ENCODE data around the gene BCL6B.

The BCL6B gene

GRCh38 chr17:7026471-7027115, 3.7 kb downstream of the BCL6B start:
- Histone ChIP-seq H2AFZ (ENCODE audit: low read depth, low read length) (no peak overlapping the region), H3K9ac (ENCODE audit: low read depth, low read length) (no peak overlapping the region), H3K27ac (ENCODE audit: low read length) (no peak overlapping the region), H3K79me2 (ENCODE audit: insufficient read depth, low read length) (no peaks in the 10 kb centered on the region), H3K4me2 (ENCODE audit: insufficient read depth, low read length) (no peak overlapping the region), H3K4me3 (ENCODE audit: low read depth in 1 of 2, low read length in 2 of 2) (no peak overlapping the region), H4K20me1 (ENCODE audit: insufficient read depth, low read length) (no peaks in the 10 kb centered on the region), H3K27me3 (ENCODE audit: insufficient read depth, low read length, poor library complexity) (no peaks in the 10 kb centered on the region), H3K9me3 (ENCODE audit: insufficient read depth, low read length, severe bottlenecking) (no peaks in the 10 kb centered on the region), H3K36me3 (ENCODE audit: insufficient read depth, low read length) (no peaks in the 10 kb centered on the region), H3K4me1 (ENCODE audit: insufficient read depth, low read length) (peaks cover 21% of the 10 kb centered on the region)
- TF ChIP-seq EZH2 (IDR thresholded peaks at IDR 0.05; ENCODE audit: borderline replicate concordance, low read depth, low read length, severe bottlenecking): no peak
- no peak for TF ChIP-seq CTCF (IDR thresholded peaks at IDR 0.05; ENCODE audit: borderline replicate concordance, extremely low read depth, low read length, poor library complexity, severe bottlenecking)
- no peak for ATAC-seq (ENCODE audit: insufficient read depth, low read depth)
- DNase-seq: no peak

GRCh38 chr17:7027335-7027734, 4.5 kb downstream of the BCL6B start:
- Histone ChIP-seq H4K20me1 (ENCODE audit: insufficient read depth, low read length) (no peaks in the 10 kb centered on the region), H3K27ac (ENCODE audit: low read length) (no peak overlapping the region), H3K36me3 (ENCODE audit: insufficient read depth, low read length) (no peaks in the 10 kb centered on the region), H3K79me2 (ENCODE audit: insufficient read depth, low read length) (no peaks in the 10 kb centered on the region), H3K27me3 (ENCODE audit: insufficient read depth, low read length, poor library complexity) (no peaks in the 10 kb centered on the region), H3K9me3 (ENCODE audit: insufficient read depth, low read length, severe bottlenecking) (no peaks in the 10 kb centered on the region), H2AFZ (ENCODE audit: low read depth, low read length) (no peak overlapping the region), H3K4me2 (ENCODE audit: insufficient read depth, low read length) (no peak overlapping the region), H3K9ac (ENCODE audit: low read depth, low read length) (no peak overlapping the region), H3K4me3 (ENCODE audit: low read depth in 1 of 2, low read length in 2 of 2) (no peak overlapping the region), H3K4me1 (ENCODE audit: insufficient read depth, low read length) (peaks cover 14% of the 10 kb centered on the region)
- no peak for ATAC-seq (ENCODE audit: insufficient read depth, low read depth)
- no peak for TF ChIP-seq EZH2 (IDR thresholded peaks at IDR 0.05; ENCODE audit: borderline replicate concordance, low read depth, low read length, severe bottlenecking)
- DNase-seq: no peak

- no peak for ATAC-seq (ENCODE audit: insufficient read depth, low read depth)
- Histone ChIP-seq H3K4me1 (ENCODE audit: insufficient read depth, low read length) (peaks cover 12% of the 10 kb centered on the region), H3K27ac (ENCODE audit: low read length) (no peak overlapping the region; the same call in 1 of the 2 replicates), H3K4me2 (ENCODE audit: insufficient read depth, low read length) (no peak overlapping the region), H3K36me3 (ENCODE audit: insufficient read depth, low read length) (no peaks in the 10 kb centered on the region), H3K9ac (ENCODE audit: low read depth, low read length) (no peak overlapping the region), H3K4me3 (ENCODE audit: low read depth in 1 of 2, low read length in 2 of 2) (no peak overlapping the region), H2AFZ (ENCODE audit: low read depth, low read length) (peak overlapping the region; percentile 72), H3K79me2 (ENCODE audit: insufficient read depth, low read length) (no peaks in the 10 kb centered on the region), H3K27me3 (ENCODE audit: insufficient read depth, low read length, poor library complexity) (no peaks in the 10 kb centered on the region), H4K20me1 (ENCODE audit: insufficient read depth, low read length) (no peaks in the 10 kb centered on the region), H3K9me3 (ENCODE audit: insufficient read depth, low read length, severe bottlenecking) (no peaks in the 10 kb centered on the region)
- TF ChIP-seq EZH2 (IDR thresholded peaks at IDR 0.05; ENCODE audit: borderline replicate concordance, low read depth, low read length, severe bottlenecking): no peak
- TF ChIP-seq CTCF (IDR thresholded peaks at IDR 0.05; ENCODE audit: borderline replicate concordance, extremely low read depth, low read length, poor library complexity, severe bottlenecking): no peak
- DNase-seq: no peak
These were observed 6.2 kb downstream of the BCL6B start for GRCh38 chr17:7029096-7029495.

- Histone ChIP-seq H3K79me2 (ENCODE audit: insufficient read depth, low read length) (no peaks in the 10 kb centered on the region), H2AFZ (ENCODE audit: low read depth, low read length) (peak overlapping the region; percentile 72), H3K27me3 (ENCODE audit: insufficient read depth, low read length, poor library complexity) (no peaks in the 10 kb centered on the region), H3K4me2 (ENCODE audit: insufficient read depth, low read length) (peak overlapping the region; percentile 45), H3K9me3 (ENCODE audit: insufficient read depth, low read length, severe bottlenecking) (no peaks in the 10 kb centered on the region), H3K27ac (ENCODE audit: low read length) (peak overlapping the region; percentile 9), H4K20me1 (ENCODE audit: insufficient read depth, low read length) (no peaks in the 10 kb centered on the region), H3K36me3 (ENCODE audit: insufficient read depth, low read length) (no peaks in the 10 kb centered on the region), H3K4me3 (ENCODE audit: low read depth in 1 of 2, low read length in 2 of 2) (peak overlapping the region in 1 of 2 experiments; percentile 31; a peak in 1 of 4 replicates), H3K9ac (ENCODE audit: low read depth, low read length) (peak overlapping the region; percentile 23; the same call in 1 of the 2 replicates), H3K4me1 (ENCODE audit: insufficient read depth, low read length) (peaks cover 16% of the 10 kb centered on the region)
- no peak for TF ChIP-seq CTCF (IDR thresholded peaks at IDR 0.05; ENCODE audit: borderline replicate concordance, extremely low read depth, low read length, poor library complexity, severe bottlenecking)
- no peak for TF ChIP-seq EZH2 (IDR thresholded peaks at IDR 0.05; ENCODE audit: borderline replicate concordance, low read depth, low read length, severe bottlenecking)
- DNase-seq: peak; percentile 65
- ATAC-seq (ENCODE audit: insufficient read depth, low read depth): peak; percentile 84
These were observed 6.8 kb downstream of the BCL6B start for GRCh38 chr17:7029659-7030058.

Data from DND-41 (cell line).